Smooth muscle cell (in vitro differentiated cells): ENCODE data around the gene ANKLE2. TPM values are rescaled to one million over a fixed set of nuclear protein-coding genes. Genes with fewer than 3 reads are reported as not detected.

ENCODE experiments used
- DNase-seq: peaks from one replicate; lab custom pipeline; 2025; ENCODE audit not compliant: unreplicated experiment; lab: John Stamatoyannopoulos, UW
- H2AFZ ChIP-seq: fragments of 200-600 bp; sonication (generic); 2 replicates; pipeline ENCODE4 v1.6.0; 2016; ENCODE audit warnings: antibody characterized with exemption, low read depth, mild to moderate bottlenecking
- H3F3A ChIP-seq: fragments of 200-600 bp; sonication (generic); 2 replicates; pipeline ENCODE4 v1.6.0; 2017; ENCODE audit warnings: antibody characterized with exemption, low read depth
- H3K27ac ChIP-seq: fragments of 200-600 bp; sonication (generic); 2 replicates; pipeline ENCODE4 v1.5.1; 2016; ENCODE audit warnings: low read depth, mild to moderate bottlenecking
- H3K27me3 ChIP-seq: fragments of 200-600 bp; sonication (generic); 2 replicates; pipeline ENCODE4 v1.6.1; 2016; ENCODE audit warnings: low read depth, mild to moderate bottlenecking
- H3K36me3 ChIP-seq: fragments of 200-600 bp; sonication (generic); 2 replicates; pipeline ENCODE4 v1.5.1; 2016; ENCODE audit warnings: low read depth
- H3K4me1 ChIP-seq: fragments of 200-600 bp; sonication (generic); 2 replicates; pipeline ENCODE4 v1.5.1; 2016; ENCODE audit warnings: low read depth
- H3K4me2 ChIP-seq: fragments of 200-600 bp; sonication (generic); 2 replicates; pipeline ENCODE4 v1.6.0; 2016; ENCODE audit warnings: mild to moderate bottlenecking
- H3K4me3 ChIP-seq: fragments of 200-600 bp; sonication (generic); 2 replicates; pipeline ENCODE4 v1.5.1; 2016; ENCODE audit warnings: mild to moderate bottlenecking
- H3K79me2 ChIP-seq: fragments of 200-600 bp; sonication (generic); 2 replicates; pipeline ENCODE4 v1.6.0; 2016; ENCODE audit warnings: low read depth, mild to moderate bottlenecking
- H3K9ac ChIP-seq: fragments of 200-600 bp; sonication (generic); 2 replicates; pipeline ENCODE4 v1.6.0; 2016; ENCODE audit warnings: low read depth
- H3K9me3 ChIP-seq: fragments of 200-600 bp; sonication (generic); replicated peaks from 2 replicates; pipeline ENCODE4 v1.5.1; 2016; ENCODE audit warnings: low read depth
- H4K20me1 ChIP-seq: fragments of 200-600 bp; sonication (generic); 2 replicates; pipeline ENCODE4 v1.6.0; 2016; ENCODE audit warnings: low read depth
- CTCF ChIP-seq: fragments of 200-600 bp; sonication (generic); IDR thresholded peaks from 2 replicates; pipeline ENCODE4 v1.5.1; 2017; ENCODE audit warnings: borderline replicate concordance, mild to moderate bottlenecking, antibody characterized with exemption; ENCODE audit not compliant: insufficient read depth, poor library complexity, severe bottlenecking
- WGBS: methylation state at CpG from one replicate; pipeline ENCODE4 v1.1.7; 2016; ENCODE audit warnings: low lambda C conversion rate; 5-methylcytosine and 5-hydroxymethylcytosine counted together
- polyA plus RNA-seq: library from polyadenylated mRNA; unstranded; fragments of >200 nt; fragmentation: Nextera tagmentation; extraction: Ambion mirVana; gene quantifications from 2 replicates; pipeline ENCODE4 v1.2.1, GENCODE V29; 2016
- total RNA-seq: library from RNA; depleted of rRNA; stranded (reverse); fragments of >200 nt; gene quantifications from 2 replicates; pipeline ENCODE4 v1.2.3, GENCODE V29; 2014

ANKLE2 gene
- total and polyA plus RNA-seq, 2 experiments from 2014 or later, result 56.4 to 94.8 TPM

DNA sequence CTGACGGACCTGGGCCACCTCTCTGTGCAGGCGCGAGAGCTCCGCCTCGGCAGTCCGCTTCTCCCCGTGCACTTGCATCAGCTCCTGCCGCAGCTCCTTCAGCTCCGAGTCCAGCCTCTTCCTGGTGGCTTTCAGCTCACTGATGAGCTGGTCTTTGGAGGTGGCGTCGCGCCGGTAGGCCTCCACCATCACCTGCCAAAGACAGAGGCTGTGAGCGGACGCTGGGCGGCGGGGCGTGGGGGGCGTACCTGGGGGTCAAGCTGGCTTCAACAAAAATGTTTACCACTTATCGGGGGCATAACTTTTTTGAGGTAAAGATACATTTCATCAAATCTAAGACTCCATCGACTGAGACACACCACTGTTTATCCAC lies 27.5 kb upstream of the ANKLE2 start:
- Histone ChIP-seq H3K4me2 (no peak overlapping the region), H3K27me3 (no peaks in the 10 kb centered on the region), H2AFZ (no peak overlapping the region), H3K36me3 (peaks cover 11% of the 10 kb centered on the region), H3F3A (no peaks in the 10 kb centered on the region), H3K79me2 (peaks cover 14% of the 10 kb centered on the region), H3K9me3 (no peaks in the 10 kb centered on the region), H3K4me3 (no peak overlapping the region), H3K9ac (no peak overlapping the region), H4K20me1 (peaks cover 85% of the 10 kb centered on the region), H3K27ac (no peak overlapping the region), H3K4me1 (no peaks in the 10 kb centered on the region)
- no peak for DNase-seq
- WGBS, result 96% methylated on average over 21 of the region's 21 CpGs
- TF ChIP-seq CTCF, result no peak

DNA sequence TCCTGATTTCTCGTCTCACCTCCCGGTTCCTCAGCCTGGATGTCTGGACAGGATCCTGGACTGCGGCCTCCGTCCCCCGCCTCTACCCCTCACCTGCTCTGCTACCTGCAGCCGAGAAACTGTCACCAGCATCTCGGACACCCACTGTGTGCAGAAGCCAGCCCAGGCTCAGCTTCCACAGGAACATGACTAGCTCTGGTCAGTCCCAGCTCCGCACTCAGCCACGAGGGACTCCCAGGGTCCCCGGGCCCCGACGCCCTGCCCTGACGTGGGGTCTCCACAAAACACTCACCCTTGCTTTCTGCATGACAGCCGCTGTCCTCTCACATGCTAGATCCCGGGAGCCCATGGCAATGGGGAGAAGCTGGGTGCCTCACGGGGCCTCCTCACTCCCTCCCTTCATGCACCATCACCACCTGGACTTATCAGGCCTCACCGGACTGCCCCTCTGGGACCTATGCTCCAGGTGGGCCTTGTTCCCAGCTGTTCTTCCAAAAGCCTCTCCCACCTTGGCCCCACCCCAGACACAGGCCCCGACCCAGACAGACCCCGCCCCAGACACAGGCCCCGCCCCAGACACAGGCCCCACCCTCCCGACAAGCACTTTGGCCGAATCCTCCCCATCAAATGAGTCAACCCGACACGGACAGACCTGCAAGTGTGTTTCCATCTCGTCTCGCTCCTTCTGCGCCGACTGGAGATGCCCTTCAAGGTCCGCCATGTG lies 26.9 kb upstream of the ANKLE2 start:
- DNase-seq, result no peak
- peaks cover 11% of the 10 kb centered on the region for H3K36me3 ChIP-seq

GRCh38 chr12:132787877-132788276 lies 26.2 kb upstream of the ANKLE2 start:
- no peak for DNase-seq
- no peak overlapping the region for H3K4me2 ChIP-seq
- no peak for TF ChIP-seq CTCF
- H3K36me3 ChIP-seq, result peaks cover 11% of the 10 kb centered on the region
- H3K27me3 ChIP-seq, result no peaks in the 10 kb centered on the region
- peaks cover 90% of the 10 kb centered on the region for H4K20me1 ChIP-seq
- H3K4me1 ChIP-seq, result no peaks in the 10 kb centered on the region
- 92% methylated on average over 15 of the region's 15 CpGs for WGBS
- H2AFZ ChIP-seq, result no peak overlapping the region
- no peaks in the 10 kb centered on the region for H3F3A ChIP-seq
- no peaks in the 10 kb centered on the region for H3K9me3 ChIP-seq
- no peak overlapping the region for H3K27ac ChIP-seq
- no peak overlapping the region for H3K4me3 ChIP-seq
- H3K9ac ChIP-seq, result no peak overlapping the region
- H3K79me2 ChIP-seq, result peaks cover 7% of the 10 kb centered on the region

More for the DNA sequence above, 26.9 kb upstream of the ANKLE2 start:
- Histone ChIP-seq H2AFZ (no peak overlapping the region), H3K79me2 (peaks cover 8% of the 10 kb centered on the region), H3K9me3 (no peaks in the 10 kb centered on the region), H3K4me3 (no peak overlapping the region), H3F3A (no peaks in the 10 kb centered on the region), H4K20me1 (peaks cover 85% of the 10 kb centered on the region), H3K9ac (no peak overlapping the region), H3K4me1 (no peaks in the 10 kb centered on the region), H3K27me3 (no peaks in the 10 kb centered on the region), H3K4me2 (no peak overlapping the region), H3K27ac (no peak overlapping the region)
- WGBS, result 95% methylated on average over 18 of the region's 29 CpGs
- TF ChIP-seq CTCF, result no peak

DNA sequence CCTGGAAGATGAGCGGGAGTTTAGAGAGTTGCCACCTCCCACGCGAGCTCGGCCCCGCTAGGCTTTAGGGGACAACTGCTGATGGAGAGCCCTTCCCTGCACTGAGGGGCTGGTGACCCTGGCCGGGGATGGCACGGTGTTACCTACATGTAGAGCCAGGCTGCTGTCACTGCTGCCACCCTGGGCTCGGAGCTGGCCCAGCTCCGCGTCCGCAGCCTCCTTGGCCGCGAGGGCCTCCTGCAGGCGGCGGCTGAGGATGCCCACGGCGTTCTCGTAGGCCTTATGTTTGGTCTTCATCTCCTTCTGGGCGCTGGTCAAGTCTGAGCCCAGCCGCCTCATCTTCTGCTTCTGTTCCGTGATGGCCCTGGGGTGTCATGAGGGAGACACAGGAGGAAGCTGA lies 24.6 kb upstream of the ANKLE2 start:
- Histone ChIP-seq H3K9me3 (no peaks in the 10 kb centered on the region), H3K4me3 (no peak overlapping the region), H3K27ac (no peak overlapping the region), H2AFZ (no peak overlapping the region), H3K36me3 (peaks cover 18% of the 10 kb centered on the region), H3K4me2 (no peak overlapping the region), H3K79me2 (peaks cover 6% of the 10 kb centered on the region), H3K4me1 (no peaks in the 10 kb centered on the region), H4K20me1 (peaks cover 92% of the 10 kb centered on the region), H3F3A (no peaks in the 10 kb centered on the region), H3K27me3 (no peaks in the 10 kb centered on the region), H3K9ac (no peak overlapping the region)
- WGBS, result 96% methylated on average over 21 of the region's 21 CpGs
- DNase-seq, result no peak
- TF ChIP-seq CTCF, result no peak
